ENCODE data around the gene IREB2. TPM values are rescaled to one million over a fixed set of nuclear protein-coding genes. Genes with fewer than 3 reads are reported as not detected.

Gene IREB2
- total RNA-seq, 4 donors from 2014 or later: 18.9 to 37.4 (median 22.0) TPM

DNA sequence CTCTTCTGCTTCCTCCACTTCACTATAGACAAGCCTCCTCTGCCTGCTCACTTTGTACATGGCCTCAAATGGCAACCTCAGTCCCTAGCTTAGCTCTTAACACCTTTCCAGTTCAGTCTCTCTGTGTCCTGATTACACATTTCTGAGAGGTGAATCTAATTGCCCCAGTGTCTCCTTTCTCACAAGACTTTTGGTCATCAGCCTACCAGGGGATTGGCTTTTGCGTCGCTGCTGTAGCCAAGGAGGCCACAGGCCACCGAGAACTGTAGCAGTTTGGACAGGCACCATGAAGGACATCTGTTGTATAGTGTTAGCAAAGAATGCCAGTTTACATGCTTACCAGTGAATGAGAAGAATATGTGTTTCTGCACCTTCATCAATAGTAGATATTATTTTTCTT lies 8.5 kb downstream of the IREB2 start:
- H3K4me1 ChIP-seq: peaks cover 55 to 70% of the 10 kb centered on the region in 2 donors
- no peaks in the 10 kb centered on the region for H3K27me3 ChIP-seq
- TF ChIP-seq, protein P1, sequence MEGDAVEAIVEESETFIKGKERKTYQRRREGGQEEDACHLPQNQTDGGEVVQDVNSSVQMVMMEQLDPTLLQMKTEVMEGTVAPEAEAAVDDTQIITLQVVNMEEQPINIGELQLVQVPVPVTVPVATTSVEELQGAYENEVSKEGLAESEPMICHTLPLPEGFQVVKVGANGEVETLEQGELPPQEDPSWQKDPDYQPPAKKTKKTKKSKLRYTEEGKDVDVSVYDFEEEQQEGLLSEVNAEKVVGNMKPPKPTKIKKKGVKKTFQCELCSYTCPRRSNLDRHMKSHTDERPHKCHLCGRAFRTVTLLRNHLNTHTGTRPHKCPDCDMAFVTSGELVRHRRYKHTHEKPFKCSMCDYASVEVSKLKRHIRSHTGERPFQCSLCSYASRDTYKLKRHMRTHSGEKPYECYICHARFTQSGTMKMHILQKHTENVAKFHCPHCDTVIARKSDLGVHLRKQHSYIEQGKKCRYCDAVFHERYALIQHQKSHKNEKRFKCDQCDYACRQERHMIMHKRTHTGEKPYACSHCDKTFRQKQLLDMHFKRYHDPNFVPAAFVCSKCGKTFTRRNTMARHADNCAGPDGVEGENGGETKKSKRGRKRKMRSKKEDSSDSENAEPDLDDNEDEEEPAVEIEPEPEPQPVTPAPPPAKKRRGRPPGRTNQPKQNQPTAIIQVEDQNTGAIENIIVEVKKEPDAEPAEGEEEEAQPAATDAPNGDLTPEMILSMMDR (IDR thresholded peaks at IDR 0.05 in 4 of 5, conservative IDR thresholded peaks at IDR 0.05 in 1 of 5): no peak
- no peak for TF ChIP-seq POLR2A (IDR thresholded peaks at IDR 0.05)
- DNase-seq: peak; percentile 26 to 40
- H3K27ac ChIP-seq: peak overlapping the region; percentile 57 to 85 (median 74)
- no peaks in the 10 kb centered on the region for H3K9me3 ChIP-seq
- intact Hi-C loops (cut with DNase I; ENCODE audit: low total_unique reads) (no loop called here), in situ Hi-C loops (cut with MboI; ENCODE audit: low sequenced_read_pairs in 4 of 4) (loop anchor here in 3 of 4 donors (25.0 kb wide), 3 partner anchors 309 to 484 kb away; partner anchors contain the start of genes CIB2 (in 2 of the 3) and IDH3A (in 2 of the 3))
- ATAC-seq: peak; percentile 79 to 92
- H3K36me3 ChIP-seq: peaks cover 0 to 16% of the 10 kb centered on the region in 2 donors
- H3K4me3 ChIP-seq: no peak overlapping the region

DNA sequence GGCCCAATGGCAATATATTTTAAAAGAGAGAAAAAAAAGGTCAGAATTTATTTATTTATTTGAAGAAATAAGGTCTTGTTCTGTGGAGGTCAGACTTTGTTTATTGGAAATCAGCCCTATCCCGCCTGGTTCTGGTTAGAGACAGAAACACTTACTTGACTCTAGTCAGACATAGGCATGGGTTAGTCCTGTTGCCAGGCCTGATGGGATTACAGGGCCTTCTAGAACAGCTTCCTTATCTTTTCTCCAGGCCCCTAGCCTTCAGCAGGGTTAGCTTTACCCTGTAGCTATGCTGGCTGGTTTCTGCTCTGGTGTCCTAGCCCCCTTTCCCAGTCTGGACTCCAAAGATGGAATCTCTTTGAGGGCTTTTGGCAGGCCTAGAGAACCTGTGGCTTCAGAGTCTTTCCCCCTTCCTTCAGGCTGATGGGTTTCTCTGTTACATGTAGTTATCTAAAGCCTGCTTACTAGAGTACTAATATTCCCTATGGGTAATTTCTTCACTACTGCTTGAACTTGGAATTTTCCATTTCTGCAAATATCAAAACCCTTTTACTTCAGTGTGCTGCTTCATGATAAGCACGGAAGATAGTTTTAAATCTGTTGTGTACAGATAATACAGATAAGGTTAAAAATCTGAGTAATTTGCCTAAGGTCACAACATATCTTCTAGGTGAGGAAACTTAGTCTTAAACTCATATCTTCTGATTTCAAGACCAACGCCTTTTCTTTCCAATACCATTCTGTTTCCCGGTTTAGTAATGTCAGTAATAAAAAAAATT lies 10.6 kb downstream of the IREB2 start:
- Histone ChIP-seq H3K27me3 (no peaks in the 10 kb centered on the region), H3K36me3 (peaks cover 0 to 7% of the 10 kb centered on the region in 2 donors), H3K4me1 (peaks cover 56 to 70% of the 10 kb centered on the region in 2 donors), H3K4me3 (no peak overlapping the region), H3K9me3 (no peaks in the 10 kb centered on the region), H3K27ac (peak overlapping the region in 3 of 4 donors; percentile 71 to 85 (median 76))
- DNase-seq (no peak), ATAC-seq (no peak)
- in situ Hi-C loops (cut with MboI; ENCODE audit: low sequenced_read_pairs in 4 of 4) (loop anchor here in 3 of 4 donors (25.0 kb wide), 3 partner anchors 311 to 486 kb away; partner anchors contain the start of genes CIB2 (in 2 of the 3) and IDH3A (in 2 of the 3)), intact Hi-C loops (cut with DNase I; ENCODE audit: low total_unique reads) (no loop called here)
- no peak for TF ChIP-seq POLR2A (IDR thresholded peaks at IDR 0.05)
- TF ChIP-seq, protein P1 (IDR thresholded peaks at IDR 0.05 in 4 of 5, conservative IDR thresholded peaks at IDR 0.05 in 1 of 5): no peak

DNA sequence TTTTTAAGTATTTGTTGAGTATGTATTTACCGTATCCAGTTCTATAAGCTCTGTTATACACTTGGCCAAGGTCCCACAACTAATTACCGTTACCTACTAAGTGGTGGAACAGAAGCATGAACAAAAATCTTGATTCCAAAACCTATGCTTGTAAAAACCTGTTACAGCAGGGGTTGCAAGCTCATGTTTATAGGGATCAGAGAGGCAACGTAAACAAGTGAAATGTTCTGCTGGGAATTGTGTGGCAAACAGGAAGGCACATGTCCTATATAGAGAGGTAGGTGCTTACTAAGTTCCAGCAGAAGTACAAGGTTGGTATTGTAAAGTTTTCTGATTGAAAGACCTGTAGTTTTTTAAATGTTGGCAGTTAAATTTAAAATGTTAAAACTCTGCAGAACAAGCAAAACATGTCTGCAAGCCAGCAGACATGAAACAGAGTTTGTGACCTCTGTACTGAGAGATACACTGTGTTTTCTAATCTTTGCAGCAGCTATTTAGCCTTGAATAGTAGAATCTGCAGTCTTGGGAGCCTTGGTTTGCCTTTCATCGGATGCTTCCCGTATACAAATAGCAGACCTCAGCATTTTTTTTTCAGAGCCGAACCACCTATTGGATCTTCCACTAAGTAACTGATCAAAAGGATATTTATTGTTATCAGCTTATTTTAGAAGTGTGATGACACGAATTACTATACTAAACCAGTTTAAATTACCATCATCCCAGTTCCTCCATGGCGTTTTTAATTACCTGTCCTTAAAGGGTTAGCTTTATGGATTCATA lies 11.4 kb downstream of the IREB2 start:
- Histone ChIP-seq H3K4me3 (no peak overlapping the region), H3K4me1 (peaks cover 64 to 78% of the 10 kb centered on the region in 2 donors), H3K27me3 (no peaks in the 10 kb centered on the region), H3K36me3 (peaks cover 0 to 7% of the 10 kb centered on the region in 2 donors), H3K27ac (peak overlapping the region in 2 of 4 donors; percentile 71 to 85), H3K9me3 (no peaks in the 10 kb centered on the region)
- in situ Hi-C loops (cut with MboI; ENCODE audit: low sequenced_read_pairs in 4 of 4): loop anchor here in 3 of 4 donors (25.0 kb wide), 3 partner anchors 312 to 487 kb away; partner anchors contain the start of genes CIB2 (in 2 of the 3) and IDH3A (in 2 of the 3)
- no peak for TF ChIP-seq POLR2A (IDR thresholded peaks at IDR 0.05)
- TF ChIP-seq, protein P1 (IDR thresholded peaks at IDR 0.05 in 4 of 5, conservative IDR thresholded peaks at IDR 0.05 in 1 of 5): no peak
- DNase-seq (no peak), ATAC-seq (no peak)
- intact Hi-C loops (cut with DNase I; ENCODE audit: low total_unique reads): no loop called here

DNA sequence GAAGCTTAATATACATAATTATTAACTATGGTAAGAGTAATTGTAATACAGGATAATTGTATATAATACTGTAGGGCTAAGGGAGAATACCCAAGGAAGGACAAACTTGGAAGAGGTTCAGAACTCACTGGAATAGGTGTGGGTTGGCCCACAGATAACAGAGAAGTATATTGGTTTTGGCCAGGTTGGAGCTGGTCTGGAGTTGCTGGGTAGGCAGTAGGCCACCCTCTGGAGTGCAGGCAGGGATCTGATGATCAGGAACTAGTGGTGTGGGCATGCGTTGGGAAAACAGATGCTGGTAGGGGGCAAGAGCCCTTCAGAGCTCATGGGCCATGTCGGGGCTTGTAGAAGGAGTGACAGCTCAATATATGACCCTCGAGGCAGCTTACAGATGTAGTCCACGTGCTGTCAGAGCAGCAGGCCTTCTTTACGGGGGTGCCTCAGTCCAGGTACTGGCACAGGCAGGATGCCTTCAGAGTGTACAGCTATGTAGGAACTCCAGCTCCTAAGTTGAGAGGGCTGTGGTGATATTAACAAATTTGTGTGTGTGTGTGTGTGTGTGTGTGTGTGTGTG lies 12.4 kb downstream of the IREB2 start:
- Histone ChIP-seq H3K9me3 (no peaks in the 10 kb centered on the region), H3K4me1 (peaks cover 74 to 82% of the 10 kb centered on the region in 2 donors), H3K36me3 (peaks cover 0 to 7% of the 10 kb centered on the region in 2 donors), H3K4me3 (no peak overlapping the region), H3K27ac (peak overlapping the region in 1 of 4 donors; percentile 16), H3K27me3 (no peaks in the 10 kb centered on the region)
- in situ Hi-C loops (cut with MboI; ENCODE audit: low sequenced_read_pairs in 4 of 4) (no loop called here), intact Hi-C loops (cut with DNase I; ENCODE audit: low total_unique reads) (no loop called here)
- DNase-seq (no peak), ATAC-seq (no peak)
- TF ChIP-seq POLR2A (IDR thresholded peaks at IDR 0.05): no peak
- TF ChIP-seq, protein P1 (IDR thresholded peaks at IDR 0.05 in 4 of 5, conservative IDR thresholded peaks at IDR 0.05 in 1 of 5): no peak

Measured in gastrocnemius medialis (tissue), 4 donors.